HG03565 (cell line): ENCODE data around the gene ARPC1B.
A peak's percentile ranks its signal among the peaks of the same experiment; 100 is the strongest.
"Not testable (repeated sequence)": the region's sequence is repeated elsewhere in the genome, so short reads cannot be mapped to it uniquely, and the experiment has no call there.

Experiments used
- ATAC-seq: cut with Tn5 transposase; IDR thresholded peaks from one replicate; pipeline ENCODE4 v1.9.1; 2021; ENCODE audit warnings: mild to moderate bottlenecking, moderate library complexity; ENCODE audit not compliant: unreplicated experiment

ARPC1B gene

DNA sequence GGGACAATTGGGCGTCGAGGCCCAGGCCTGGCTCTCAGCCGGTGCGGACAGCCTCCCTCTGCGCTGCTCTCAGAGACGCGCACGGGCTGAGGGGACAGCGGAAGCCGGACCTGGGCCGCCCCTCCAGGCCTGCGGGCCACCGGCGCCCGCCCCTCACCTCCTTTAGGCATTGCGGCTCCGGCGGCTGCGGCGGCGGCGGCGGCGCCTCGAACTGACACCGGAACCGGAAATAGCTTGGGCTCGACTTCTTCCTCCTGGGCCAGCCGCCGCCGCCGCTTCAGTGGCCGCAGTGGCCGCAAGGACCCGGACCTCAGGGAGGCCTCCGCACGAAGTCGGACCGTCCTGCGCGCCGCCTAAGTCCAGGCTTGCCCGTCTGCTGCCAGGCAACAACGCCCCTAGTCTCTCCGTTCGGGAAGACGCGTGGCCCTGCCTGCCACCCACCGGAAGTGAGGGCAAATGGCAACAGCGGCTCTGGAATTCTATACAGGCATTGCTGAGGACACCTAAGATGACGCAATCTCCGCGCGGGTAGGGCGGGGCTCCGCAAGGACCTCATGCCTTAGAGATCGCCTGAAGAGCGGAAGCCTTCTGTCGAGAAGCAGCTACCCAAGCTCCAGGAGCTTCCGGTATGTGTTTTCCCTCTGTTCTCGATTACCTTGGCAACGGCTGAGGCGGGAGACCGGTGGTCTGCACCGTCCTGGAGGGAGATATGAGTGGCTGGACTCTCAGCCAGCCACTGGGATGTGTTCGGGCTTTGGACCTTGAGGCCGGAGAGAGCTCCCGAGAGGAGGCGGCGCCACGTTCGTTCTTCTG is 34.1 kb downstream of the ARPC1B start, which contains the start of the genes BUD31 and PDAP1:
Gene BUD31 (plus strand): TSS at position 591 of the 813 bp plus-strand sequence. CDS start 2,124 bp downstream, outside the sequence.
Gene PDAP1 (minus strand): TSS at position 219 of the 813 bp plus-strand sequence. CDS start 49 bp downstream, at position 170.
- ATAC-seq, result peak; percentile 72

DNA sequence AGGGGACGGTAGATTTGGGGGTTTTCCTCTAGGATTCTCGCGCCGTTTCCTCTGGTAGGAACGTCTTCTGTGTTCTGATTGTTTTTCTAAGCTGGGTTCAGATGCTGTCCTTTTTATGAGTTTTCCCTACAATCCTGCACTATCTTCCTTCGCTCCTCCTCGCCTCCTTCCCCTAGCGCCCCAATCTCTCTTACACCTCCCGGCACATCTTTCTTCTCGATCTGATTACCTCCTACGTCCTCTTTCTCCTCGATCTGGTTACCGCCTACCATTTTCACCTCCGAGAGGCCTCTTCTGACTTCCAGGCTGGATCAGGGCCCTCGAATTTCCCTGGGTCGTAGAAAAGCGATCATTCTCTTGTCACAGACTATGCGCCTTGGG is 34.7 kb downstream of the ARPC1B start:
- ATAC-seq, result no peak

DNA sequence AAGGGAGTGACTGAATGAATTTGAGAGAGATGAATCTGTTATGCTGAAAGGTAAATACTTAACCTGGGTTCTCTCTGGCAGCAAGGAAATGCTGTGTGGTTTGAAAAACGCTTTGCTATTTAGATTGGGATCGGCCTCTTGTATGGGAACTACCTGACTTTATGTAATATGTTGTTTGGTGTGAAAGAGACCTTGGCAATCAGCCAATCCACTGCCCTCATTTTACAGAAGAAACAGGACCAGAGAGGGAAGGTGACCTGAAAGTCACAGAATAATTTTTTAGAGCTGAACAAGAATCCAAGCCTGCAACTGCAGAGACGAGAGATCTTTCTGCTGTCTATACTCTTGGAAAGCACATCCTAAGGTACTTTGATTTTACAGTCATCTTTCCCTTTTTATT is 35.3 kb downstream of the ARPC1B start:
- ATAC-seq, result no peak

DNA sequence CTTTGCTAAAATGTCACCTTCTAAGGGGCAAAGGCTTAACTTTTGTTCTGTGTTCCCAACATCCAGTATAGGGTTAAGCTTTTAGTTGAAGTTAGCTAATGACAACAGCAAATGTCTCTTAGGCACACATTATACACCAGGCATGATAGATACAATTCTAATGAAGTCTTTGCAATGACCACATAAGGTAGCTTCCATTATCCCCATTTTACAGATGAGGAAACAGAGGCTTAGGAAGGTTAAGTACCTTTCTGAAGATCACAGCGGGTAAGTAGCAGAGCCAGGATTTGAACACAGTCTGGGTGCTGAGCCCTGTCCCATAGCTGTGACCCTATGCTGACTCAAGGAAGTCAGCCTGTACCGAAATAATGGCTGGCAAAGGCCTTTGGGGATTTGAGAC is 36.1 kb downstream of the ARPC1B start:
- ATAC-seq, result no peak

DNA sequence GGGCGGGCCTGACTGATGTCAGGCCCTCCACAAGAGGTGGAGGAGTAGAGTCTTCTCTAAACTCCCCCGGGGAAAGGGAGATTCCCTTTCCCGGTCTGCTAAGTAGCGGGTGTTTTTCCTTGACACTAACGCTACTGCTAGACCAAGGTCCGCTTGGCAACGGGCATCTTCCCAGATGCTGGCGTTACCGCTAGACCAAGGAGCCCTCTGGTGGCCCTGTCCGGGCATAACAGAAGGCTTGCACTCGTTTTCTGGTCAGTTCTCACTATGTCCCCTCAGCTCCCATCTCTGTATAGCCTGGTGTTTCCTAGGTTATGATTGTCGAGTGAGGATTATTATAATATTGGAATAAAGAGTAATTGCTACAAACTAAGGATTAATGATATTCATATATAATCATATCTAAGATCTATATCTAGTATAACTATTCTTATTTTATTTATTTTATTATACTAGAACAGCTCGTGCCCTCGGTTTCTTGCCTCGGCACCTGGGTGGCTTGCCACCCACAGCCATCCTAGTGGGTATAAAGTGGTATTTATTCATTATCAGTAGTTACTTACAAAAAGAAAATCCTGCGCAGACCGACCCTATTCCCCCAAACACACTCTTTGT is 41.1 kb downstream of the ARPC1B start:
- ATAC-seq, result not testable (repeated sequence)

DNA sequence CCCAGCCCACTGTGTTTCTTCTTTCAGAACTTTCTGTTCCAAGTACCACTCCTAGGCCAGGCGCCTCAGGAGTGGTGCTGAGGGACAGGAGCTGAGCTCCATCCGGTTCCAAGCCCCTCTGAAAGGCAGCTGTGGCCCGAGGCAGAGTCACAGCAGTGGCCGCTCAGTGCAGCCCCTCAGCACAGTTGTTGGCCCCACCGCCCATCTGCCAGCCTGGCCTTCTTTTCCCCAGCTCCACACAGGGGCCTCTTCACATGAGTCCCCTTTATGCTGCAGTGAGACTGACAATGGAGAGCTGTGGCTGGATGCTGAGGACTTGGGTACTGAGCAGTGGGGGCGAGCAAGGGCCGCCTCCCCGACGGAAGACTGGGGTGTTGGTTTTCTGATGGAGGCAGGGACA is 43.7 kb downstream of the ARPC1B start:
- ATAC-seq, result no peak

DNA sequence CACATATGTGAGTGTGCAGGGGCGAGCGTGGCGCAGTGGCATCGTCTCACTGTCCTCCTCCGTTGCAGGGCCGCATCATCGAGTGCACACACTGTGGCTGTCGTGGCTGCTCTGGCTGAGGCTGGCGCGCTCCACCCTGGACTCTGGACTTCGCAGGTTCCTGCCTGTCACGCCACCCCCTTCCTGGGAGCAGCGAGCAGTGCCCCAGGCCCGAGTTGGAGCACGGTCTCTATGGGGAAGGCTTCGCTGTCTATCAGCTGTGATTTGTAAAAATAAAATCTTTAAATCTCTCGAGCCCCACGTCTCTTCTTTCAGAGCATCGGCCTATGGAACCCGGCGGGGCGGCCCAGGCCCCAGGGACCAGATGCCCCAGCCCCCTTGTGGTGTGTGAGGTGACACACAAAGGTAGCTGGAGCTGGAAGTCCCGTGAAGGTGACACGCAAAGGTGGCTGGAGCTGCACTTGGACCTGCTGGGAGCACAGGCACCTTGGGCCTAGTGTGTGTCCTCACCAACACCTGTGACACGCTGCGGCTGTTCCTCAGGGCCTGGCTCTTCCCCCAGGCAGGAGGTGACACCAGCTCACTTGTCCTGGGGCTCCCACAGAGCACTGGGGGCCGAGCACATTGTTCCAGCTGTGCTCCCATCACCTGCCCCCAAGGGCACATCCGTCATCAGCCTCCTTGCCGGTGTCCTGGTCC is 44.9 kb downstream of the ARPC1B start:
- no peak for ATAC-seq

DNA sequence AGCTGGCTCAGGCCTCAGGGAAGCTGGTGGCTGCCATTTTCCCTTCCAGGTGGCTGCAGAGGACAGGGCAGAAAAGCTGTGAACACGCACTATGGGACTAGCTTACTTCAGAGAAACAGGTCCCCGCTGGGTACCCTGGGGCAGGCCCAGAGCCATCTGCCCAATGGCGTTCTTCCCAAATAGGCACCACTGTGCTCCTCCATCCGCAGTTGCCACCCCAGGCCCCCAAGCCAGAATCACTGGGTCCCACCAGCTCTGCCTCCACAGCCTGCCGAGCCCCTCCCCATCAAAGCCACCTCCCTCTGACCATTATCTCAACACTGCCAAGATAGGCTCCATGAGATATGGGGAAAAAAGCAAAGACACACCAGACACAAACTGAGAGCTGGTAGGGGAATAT is 45.7 kb downstream of the ARPC1B start:
- no peak for ATAC-seq

DNA sequence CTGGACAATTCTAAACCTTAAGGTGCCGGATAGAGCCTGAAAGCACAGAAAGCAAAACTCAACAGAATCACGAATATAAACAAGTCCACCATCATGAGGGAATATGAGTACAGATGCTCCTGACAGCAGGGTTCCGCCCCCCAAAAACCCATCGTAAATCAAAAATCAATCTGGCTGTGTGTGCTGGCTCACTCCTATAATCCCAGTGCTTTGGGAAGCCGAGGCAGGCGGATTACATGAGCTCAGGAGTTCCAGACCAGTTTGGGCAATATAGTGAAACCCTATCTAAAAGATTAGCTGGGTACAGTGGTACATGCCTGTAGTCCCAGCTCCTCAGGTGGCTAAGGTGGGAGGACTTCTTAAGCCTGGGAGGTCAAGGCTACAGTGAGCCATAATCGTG is 46.5 kb downstream of the ARPC1B start:
- no peak for ATAC-seq

DNA sequence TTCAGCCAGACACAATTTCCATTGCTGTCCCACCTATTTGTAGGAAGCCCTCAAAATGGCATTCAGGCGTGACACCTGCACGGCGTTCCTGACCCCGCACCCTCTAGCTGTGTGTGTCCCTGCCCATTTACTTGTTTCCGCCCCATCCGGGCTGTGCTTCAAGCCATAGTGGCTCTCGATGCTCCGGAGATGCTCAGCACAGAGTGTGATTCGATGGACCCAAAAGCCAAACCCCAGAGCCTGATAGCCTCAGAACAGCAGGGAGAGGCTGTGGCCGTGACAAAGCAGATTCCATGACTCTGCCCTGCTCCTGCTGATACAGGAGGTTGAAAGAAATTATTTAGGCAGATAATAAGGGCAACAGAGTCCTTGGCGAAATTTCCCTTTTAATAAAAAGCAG is 47.7 kb downstream of the ARPC1B start:
- ATAC-seq, result no peak

DNA sequence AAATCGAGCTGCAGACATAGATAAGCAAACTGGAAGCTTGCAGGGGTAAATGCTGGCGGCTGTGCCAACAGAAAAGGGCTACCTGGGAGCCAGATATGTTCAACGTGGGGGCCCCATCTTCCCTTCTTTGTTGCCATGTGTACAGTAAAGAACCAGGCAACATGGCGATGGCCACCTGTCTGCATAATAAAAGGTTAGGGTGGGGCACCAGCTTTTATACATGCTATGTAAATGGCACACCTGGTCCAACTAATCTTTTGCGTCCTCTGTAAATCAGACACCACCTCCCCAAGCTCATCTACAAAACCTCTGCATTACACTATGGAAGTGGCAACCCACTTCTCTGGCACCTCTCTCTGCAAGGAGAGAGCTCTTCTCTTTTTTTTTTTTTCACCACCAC is 48.1 kb downstream of the ARPC1B start:
- ATAC-seq, result no peak

DNA sequence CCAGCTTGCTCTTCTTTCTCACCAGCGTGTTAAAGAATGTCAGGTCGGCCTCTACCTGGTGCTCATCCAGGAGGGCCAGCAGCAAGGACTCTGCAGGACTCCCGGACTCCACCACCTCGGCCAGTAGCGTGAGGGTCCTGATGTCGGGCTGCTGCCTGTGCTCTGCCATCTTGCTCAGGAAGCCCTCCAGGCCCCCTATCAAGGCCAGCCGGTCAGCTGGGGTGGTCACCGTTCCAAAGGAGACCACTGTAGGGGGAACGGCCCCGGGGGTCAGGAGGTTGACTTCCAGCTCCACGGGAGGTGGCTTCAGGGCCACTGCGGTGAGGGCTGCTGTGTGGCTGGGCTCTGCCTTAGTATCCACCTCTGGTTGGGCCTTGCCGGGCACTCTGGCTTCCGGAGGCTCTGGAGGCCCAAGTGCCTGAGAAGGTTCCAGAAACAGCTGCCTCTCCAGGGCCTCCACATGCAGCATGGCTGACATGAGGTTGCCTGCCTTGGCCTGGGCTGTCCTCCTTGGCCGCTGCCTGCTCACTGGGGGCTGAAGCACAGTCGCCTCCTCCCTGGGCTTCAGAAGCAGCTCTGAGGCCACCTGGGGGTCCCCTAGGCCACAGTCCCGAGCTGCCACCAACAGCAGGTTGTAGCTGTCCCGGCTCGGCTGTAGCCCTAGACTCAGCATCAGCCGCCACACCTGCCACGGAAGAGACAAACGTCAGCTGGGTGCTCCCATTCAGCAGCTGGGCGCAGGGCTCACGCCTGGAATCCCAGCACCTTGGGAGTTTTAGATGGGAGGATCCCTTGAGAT is 50.6 kb downstream of the ARPC1B start:
- no peak for ATAC-seq

DNA sequence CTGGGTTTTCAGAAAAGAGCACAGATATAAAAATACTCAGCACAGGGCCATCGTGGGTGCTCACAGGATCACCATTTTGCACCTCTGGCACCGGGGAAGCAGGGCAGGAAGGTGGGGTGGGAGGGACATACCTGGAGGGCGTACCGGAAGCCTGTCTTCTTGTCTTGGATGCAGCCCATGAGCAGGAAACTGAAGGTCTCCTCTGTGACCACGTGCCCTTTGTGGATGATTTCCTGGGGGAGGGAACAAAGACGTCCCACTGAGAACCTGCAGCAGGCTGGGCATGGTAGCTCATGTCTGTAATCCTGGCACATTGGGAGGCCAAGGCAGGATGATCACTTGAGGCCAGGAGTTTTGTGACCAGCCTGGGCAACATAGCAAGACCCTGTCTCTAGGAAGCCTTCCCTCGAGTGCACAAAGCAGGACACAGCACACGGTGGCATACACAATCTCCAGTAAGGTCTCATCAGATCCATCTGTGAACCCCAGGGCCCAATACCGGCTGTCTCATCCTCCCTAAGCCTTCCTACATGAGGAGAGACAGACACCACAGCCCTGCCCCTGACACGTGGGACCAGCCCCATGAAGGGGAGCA is 54.5 kb downstream of the ARPC1B start:
- ATAC-seq, result no peak

DNA sequence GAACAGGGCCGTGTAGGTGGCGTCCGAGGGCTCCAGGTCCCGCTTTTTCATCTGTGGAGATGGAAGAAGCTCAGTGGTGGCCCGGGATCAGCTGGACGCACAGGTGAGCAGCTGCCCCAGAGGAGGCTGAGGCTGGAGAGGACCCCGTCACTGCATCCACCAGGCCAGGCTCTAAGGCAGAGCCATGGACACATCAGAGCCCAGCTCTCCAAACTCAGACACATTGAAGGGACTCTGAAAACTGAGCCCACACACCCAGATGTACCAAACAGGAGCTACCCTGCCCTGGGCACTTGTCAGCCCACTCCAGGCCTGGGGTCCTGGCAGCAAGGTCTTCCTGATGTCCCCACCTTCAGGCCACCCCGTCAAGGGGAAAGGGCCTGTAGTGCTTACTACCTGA is 55.2 kb downstream of the ARPC1B start:
- no peak for ATAC-seq

DNA sequence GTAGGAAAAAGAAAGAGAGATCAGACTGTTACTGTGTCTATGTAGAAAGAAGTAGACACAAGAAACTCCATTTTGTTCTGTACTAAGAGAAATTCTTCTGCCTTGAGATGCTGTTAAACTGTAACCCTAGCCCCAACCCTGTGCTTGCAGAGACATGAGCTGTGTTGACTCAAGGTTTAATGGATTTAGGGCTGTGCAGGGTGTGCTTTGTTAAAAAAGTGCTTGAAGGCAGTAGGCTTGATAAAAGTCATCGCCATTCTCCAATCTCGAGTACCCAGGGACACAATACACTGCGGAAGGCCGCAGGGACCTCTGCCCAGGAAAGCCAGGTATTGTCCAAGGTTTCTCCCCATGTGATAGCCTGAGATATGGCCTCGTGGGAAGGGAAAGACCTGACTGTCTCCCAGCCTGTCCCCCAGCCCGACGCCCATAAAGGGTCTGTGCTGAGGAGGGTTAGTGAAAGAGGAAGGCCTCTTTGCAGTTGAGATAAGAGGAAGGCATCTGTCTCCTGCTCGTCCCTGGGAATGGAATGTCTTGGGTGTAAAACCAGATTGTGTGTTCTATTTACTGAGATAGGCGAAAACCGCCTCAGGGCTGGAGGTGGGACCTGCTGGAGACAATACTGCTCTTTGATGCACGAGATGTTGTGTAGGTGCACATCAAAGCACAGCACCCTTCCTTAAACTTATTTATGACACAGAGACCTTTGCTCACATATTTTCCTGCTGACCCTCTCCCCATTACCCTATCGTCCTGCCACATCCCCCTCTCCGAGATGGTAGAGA is 57.4 kb downstream of the ARPC1B start:
- ATAC-seq, result not testable (repeated sequence)

DNA sequence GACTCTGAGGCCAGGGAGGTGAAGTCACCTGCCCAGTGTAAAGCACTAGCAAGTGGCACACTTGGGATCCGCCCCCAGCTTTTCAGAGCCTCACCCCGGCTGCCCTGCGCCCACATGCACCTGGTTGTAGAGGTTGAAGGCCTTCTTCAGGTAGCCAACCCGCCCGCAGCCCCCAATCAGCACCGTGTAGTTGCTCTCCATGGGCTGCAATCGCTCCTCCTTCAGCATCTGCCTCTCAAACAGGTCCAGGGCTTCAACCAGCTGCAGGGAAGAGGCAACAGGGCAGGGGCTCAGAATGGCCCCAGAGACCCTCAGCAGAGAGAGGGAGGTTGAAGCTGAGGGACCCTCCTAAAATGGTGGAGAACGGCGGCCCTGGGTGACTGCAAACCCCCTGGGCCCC is 58.6 kb downstream of the ARPC1B start:
- no peak for ATAC-seq

DNA sequence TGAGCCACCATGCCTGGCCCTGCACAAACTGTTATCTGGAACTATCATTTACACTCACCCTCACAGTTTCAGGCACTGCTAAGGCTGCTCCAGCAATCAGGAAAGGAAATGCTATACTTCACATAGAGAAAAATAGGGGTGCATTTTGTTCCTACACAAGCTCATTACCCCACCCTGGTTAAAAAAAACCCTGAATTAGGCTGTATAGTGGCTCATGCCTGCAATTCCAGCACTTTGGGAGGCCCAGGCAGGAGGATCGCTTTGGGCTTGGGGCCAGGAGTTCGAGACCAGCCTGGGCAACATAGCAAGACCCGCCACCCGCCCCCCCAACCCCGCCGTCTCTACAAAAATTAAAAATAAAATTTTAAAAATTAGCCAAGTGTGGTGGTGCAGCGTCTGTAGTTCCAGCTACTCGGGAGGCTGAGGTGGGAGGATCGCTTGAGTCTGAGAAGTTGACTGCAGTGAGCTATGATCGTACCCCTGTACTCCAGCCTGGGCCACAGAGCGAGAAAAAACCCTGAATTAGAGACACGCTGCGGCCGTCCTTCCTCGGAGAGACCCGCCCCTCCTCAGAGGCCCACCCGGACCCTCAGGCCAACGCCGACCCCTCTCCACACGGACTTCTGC is 63.5 kb downstream of the ARPC1B start:
- no peak for ATAC-seq

DNA sequence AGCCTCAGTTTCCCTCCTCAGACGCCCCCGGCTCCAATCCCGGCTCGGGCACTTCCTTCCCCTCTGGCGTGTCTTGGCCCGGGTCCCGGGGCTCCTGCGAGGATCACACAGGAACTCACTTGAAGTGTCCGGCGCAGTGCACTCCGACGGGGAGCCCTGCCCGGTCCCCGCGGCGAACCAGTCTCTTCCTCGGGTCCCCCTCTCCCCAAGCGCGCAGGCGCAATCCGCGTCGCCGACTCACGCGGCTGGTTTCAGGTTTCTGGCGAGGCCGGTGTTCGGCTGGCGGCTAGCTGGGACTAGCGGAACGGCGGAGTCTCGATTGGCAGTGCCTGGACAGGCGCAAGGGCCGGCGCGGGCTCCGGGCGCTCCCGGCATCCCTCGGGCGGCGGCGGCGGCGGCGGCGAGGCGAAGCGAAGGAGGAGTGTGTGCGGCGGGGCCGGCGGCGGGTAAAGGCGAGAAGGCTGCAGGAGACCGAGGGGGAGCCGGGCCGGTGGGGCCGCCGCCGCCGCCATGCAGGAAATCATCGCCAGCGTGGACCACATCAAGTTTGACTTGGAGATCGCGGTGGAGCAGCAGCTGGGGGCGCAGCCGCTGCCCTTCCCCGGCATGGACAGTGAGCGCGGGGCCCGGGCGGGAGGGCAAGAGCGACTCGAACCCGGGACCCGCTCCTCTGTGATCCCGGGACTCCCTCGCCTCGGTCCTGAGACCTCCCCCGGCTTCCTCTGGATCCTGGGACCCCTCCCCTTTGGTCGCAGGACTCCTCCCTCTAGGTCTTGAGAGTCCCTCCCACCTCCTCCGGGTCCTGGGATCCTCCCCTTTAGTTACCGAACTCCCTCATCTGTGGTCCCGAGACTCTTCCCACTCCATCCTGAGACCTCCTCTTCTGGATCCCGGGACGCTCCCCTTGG is 64.3 kb downstream of the ARPC1B start, which contains the start of the genes CPSF4 and PTCD1:
Gene CPSF4 (plus strand): TSS at position 371 of the 908 bp plus-strand sequence. CDS start 140 bp downstream, at position 511.
Gene PTCD1 (minus strand): TSS at position 226 of the 908 bp plus-strand sequence. CDS start 3,556 bp downstream, outside the sequence.
- peak; percentile 90 for ATAC-seq
